CD14-positive monocyte (primary cell): Measurements from ENCODE around the gene PNPLA7. TPM values are rescaled to one million over a fixed set of nuclear protein-coding genes. Genes with fewer than 3 reads are reported as not detected.

Experiments
- DNase-seq, 3 donors: peaks; one replicate each; pipeline ENCODE4 v3.0.0-alpha.2; 2011 to 2022
- H2AFZ ChIP-seq: 2 replicates; pipeline ENCODE4 v1.6.0; 2012; ENCODE audit warnings: mild to moderate bottlenecking, low read depth, low read length, inconsistent platforms; ENCODE audit not compliant: insufficient read depth, poor library complexity, severe bottlenecking
- H3K27ac ChIP-seq, 2 donors: 1 replicate in 1 of 2; 2 replicates in 1 of 2; pipeline ENCODE4 v1.5.1; 2012 to 2013; ENCODE audit warnings: low read length in 2 of 2, control low read depth in 1 of 2, inconsistent platforms in 1 of 2, low read depth in 1 of 2, mild to moderate bottlenecking in 1 of 2
- H3K27me3 ChIP-seq, 2 donors: one replicate each; pipeline versions ENCODE4 v1.6.0 to v1.6.1; 2011 to 2013; ENCODE audit warnings: low read length in 2 of 2; ENCODE audit not compliant: control insufficient read depth in 2 of 2, insufficient read depth in 2 of 2
- H3K36me3 ChIP-seq, 2 donors: replicated peaks in 1 of 2; 1 replicate in 1 of 2; 2 replicates in 1 of 2; pipeline versions ENCODE4 v1.5.1 to v1.6.1; 2012 to 2013; ENCODE audit warnings: low read length in 2 of 2, control low read depth in 1 of 2, inconsistent platforms in 1 of 2, mild to moderate bottlenecking in 1 of 2; ENCODE audit not compliant: insufficient read depth in 2 of 2, control insufficient read depth in 1 of 2
- H3K4me1 ChIP-seq, 2 donors: 1 replicate in 1 of 2; 2 replicates in 1 of 2; pipeline versions ENCODE4 v1.5.1 to v1.6.1; 2012 to 2013; ENCODE audit warnings: low read length in 2 of 2, control low read depth in 1 of 2, inconsistent platforms in 1 of 2, mild to moderate bottlenecking in 1 of 2, moderate library complexity in 1 of 2; ENCODE audit not compliant: insufficient read depth in 2 of 2, control insufficient read depth in 1 of 2
- H3K4me2 ChIP-seq: replicated peaks from 2 replicates; pipeline ENCODE3; 2012; ENCODE audit warnings: low read length, moderate library complexity, mild to moderate bottlenecking; ENCODE audit not compliant: poor library complexity, severe bottlenecking; ENCODE audit errors: extremely low read depth
- H3K4me3 ChIP-seq, 3 experiments: fragments of 200-600 bp in 1 of 3; sonication (generic) in 1 of 3; replicated peaks in 1 of 3; 1 replicate in 2 of 3; 2 replicates in 1 of 3; pipeline ENCODE4 v1.5.1; 2011 to 2013; ENCODE audit warnings: low read length in 3 of 3, mild to moderate bottlenecking in 3 of 3, control low read depth in 2 of 3, low read depth in 2 of 3, inconsistent platforms in 1 of 3, moderate library complexity in 1 of 3
- H3K79me2 ChIP-seq: 2 replicates; pipeline ENCODE4 v1.6.0; 2012; ENCODE audit warnings: mild to moderate bottlenecking, control low read depth, inconsistent platforms, low read length, moderate library complexity; ENCODE audit not compliant: insufficient read depth
- H3K9ac ChIP-seq: 2 replicates; pipeline ENCODE4 v1.6.0; 2017; ENCODE audit warnings: low read length, mild to moderate bottlenecking; ENCODE audit not compliant: insufficient read depth, poor library complexity, severe bottlenecking
- H3K9me3 ChIP-seq, 2 donors: replicated peaks in 1 of 2; 1 replicate in 1 of 2; 2 replicates in 1 of 2; pipeline versions ENCODE4 v1.5.1 to v1.6.1; 2012 to 2013; ENCODE audit warnings: low read length in 2 of 2, control low read depth in 1 of 2; ENCODE audit not compliant: control insufficient read depth in 1 of 2, insufficient read depth in 1 of 2
- H4K20me1 ChIP-seq: 2 replicates; pipeline ENCODE4 v1.6.0; 2012; ENCODE audit warnings: mild to moderate bottlenecking, low read length, control low read depth, moderate library complexity; ENCODE audit not compliant: insufficient read depth
- H3K27ac Mint-ChIP-seq, 7 donors: one replicate each; pipeline ENCODE4 v1.8.0; 2020; ENCODE audit warnings: mild to moderate bottlenecking in 7 of 7, mixed read lengths in 7 of 7, moderate library complexity in 6 of 7, inconsistent platforms in 2 of 7
- H3K27me3 Mint-ChIP-seq, 3 donors: one replicate each; pipeline ENCODE4 v1.8.0; 2021 to 2022; ENCODE audit warnings: low read depth in 3 of 3, mild to moderate bottlenecking in 3 of 3, mixed read lengths in 3 of 3, moderate library complexity in 3 of 3, inconsistent platforms in 1 of 3
- H3K36me3 Mint-ChIP-seq, 2 donors: one replicate each; pipeline ENCODE4 v1.8.0; 2020; ENCODE audit warnings: mixed read lengths in 2 of 2, inconsistent platforms in 1 of 2, mild to moderate bottlenecking in 1 of 2
- H3K4me1 Mint-ChIP-seq: one replicate; pipeline ENCODE4 v1.8.0; 2020; ENCODE audit warnings: mild to moderate bottlenecking, mixed read lengths
- H3K4me3 Mint-ChIP-seq, 2 donors: one replicate each; pipeline ENCODE4 v1.8.0; 2020; ENCODE audit warnings: mild to moderate bottlenecking in 2 of 2, mixed read lengths in 2 of 2, moderate library complexity in 1 of 2
- H3K9me3 Mint-ChIP-seq, 7 donors: one replicate each; pipeline ENCODE4 v1.8.0; 2020 to 2022; ENCODE audit warnings: mixed read lengths in 7 of 7, mild to moderate bottlenecking in 6 of 7, moderate library complexity in 6 of 7, inconsistent platforms in 2 of 7
- WGBS: methylation state at CpG from one replicate; pipeline ENCODE4 v1.1.5; 2013; ENCODE audit warnings: missing lambda C conversion rate; ENCODE audit not compliant: insufficient coverage; 5-methylcytosine and 5-hydroxymethylcytosine counted together
- intact Hi-C, 2 donors: fragments of 100-400 bp; cut with micrococcal nuclease; formaldehyde crosslinking; loops; one replicate each; pipeline versions ENCODE4 v1.15.0 to v1.15.1; 2023
- polyA plus RNA-seq, 3 donors: library from polyadenylated mRNA; depleted of rRNA in 1 of 3; unstranded in 2 of 3; stranded (reverse) in 1 of 3; fragments of 300-500 nt in 2 of 3; fragments of >200 nt in 1 of 3; fragmentation: Illumina TruSeq in 2 of 3; gene quantifications; 1 replicate in 2 of 3; 2 replicates in 1 of 3; pipeline ENCODE4 v1.2.3, GENCODE V29; 2012 to 2021
- TF ChIP-seq, protein P1 (sequence below): fragments of 200-600 bp; IDR thresholded peaks from one replicate; pipeline ENCODE4 v1.8.0; 2022; ENCODE audit warnings: antibody characterized with exemption, mild to moderate bottlenecking

Gene PNPLA7
- polyA plus RNA-seq, 3 donors: 0.10 to 1.1 (median 0.14) TPM

DNA sequence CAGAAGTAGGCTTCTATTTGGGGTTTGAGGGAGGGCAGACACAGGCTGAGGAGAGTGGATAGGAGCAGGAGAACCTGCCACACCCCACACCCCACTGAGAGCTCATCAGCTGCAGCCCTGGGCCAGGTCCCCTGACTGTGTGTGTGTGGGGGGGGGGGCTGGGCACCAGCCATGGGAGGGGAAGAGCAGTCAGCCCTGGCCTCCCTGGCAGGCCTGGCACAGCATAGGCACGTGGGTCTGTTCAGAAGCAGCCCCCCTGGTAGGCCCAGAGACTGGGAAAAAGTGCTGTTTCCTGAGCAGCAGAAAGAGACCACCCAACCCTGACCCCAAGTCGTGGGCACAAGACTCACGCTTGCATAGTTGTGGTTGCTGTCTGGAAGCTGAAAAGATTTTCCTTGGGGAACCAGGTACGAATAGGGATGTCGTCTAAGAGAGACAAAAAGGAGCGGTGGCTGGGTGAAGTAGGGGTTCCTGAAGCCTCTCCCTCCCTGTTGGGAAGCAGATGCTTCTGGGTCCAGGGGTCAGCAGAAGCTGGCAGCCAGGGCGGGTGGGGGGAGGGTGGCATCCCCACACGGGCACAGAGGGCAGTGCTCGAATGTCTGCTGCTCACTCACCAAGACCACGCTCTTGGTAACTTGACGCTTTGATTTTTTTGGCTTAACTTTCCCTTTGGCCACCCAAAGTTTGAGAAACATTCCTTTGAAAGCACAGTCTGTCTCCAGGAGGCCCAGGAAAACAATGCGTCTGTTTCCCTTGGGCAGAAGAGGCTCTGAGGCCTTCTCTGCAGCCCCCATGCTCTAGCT, 93.9 kb downstream of the PNPLA7 start:
- TF ChIP-seq, protein P1, sequence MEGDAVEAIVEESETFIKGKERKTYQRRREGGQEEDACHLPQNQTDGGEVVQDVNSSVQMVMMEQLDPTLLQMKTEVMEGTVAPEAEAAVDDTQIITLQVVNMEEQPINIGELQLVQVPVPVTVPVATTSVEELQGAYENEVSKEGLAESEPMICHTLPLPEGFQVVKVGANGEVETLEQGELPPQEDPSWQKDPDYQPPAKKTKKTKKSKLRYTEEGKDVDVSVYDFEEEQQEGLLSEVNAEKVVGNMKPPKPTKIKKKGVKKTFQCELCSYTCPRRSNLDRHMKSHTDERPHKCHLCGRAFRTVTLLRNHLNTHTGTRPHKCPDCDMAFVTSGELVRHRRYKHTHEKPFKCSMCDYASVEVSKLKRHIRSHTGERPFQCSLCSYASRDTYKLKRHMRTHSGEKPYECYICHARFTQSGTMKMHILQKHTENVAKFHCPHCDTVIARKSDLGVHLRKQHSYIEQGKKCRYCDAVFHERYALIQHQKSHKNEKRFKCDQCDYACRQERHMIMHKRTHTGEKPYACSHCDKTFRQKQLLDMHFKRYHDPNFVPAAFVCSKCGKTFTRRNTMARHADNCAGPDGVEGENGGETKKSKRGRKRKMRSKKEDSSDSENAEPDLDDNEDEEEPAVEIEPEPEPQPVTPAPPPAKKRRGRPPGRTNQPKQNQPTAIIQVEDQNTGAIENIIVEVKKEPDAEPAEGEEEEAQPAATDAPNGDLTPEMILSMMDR: no peak
- 97% methylated on average over 11 of the region's 12 CpGs for WGBS
- H3K4me1 ChIP-seq: peaks cover 45 to 59% of the 10 kb centered on the region in 2 donors
- H3K27ac Mint-ChIP-seq: peak overlapping the region in 4 of 7 donors; percentile 4 to 75 (median 38)
- no peak overlapping the region for H3K4me2 ChIP-seq
- H3K36me3 ChIP-seq: peaks cover 6 to 7% of the 10 kb centered on the region in 2 donors
- H3K79me2 ChIP-seq: no peaks in the 10 kb centered on the region
- no peaks in the 10 kb centered on the region for H3K27me3 ChIP-seq
- intact Hi-C loops: loop anchor here in 1 of 2 donors (5.0 kb wide), 1 partner anchor 34 kb away; the partner anchor contains the start of genes EXD3 and NOXA1
- H3K36me3 Mint-ChIP-seq: peaks cover 11 to 16% of the 10 kb centered on the region in 2 donors
- no peaks in the 10 kb centered on the region for H4K20me1 ChIP-seq
- H3K9me3 ChIP-seq: no peaks in the 10 kb centered on the region
- H3K4me1 Mint-ChIP-seq: peaks cover 24% of the 10 kb centered on the region
- no peak overlapping the region for H3K27ac ChIP-seq
- H3K27me3 Mint-ChIP-seq: peaks cover 0 to 3% (median 0%) of the 10 kb centered on the region in 3 donors
- H3K9ac ChIP-seq: no peak overlapping the region
- no peak overlapping the region for H3K4me3 Mint-ChIP-seq
- H3K9me3 Mint-ChIP-seq: peaks cover 0 to 3% (median 0%) of the 10 kb centered on the region in 7 donors
- DNase-seq: no peak
- H2AFZ ChIP-seq: no peak overlapping the region
- H3K4me3 ChIP-seq: no peak overlapping the region

DNA sequence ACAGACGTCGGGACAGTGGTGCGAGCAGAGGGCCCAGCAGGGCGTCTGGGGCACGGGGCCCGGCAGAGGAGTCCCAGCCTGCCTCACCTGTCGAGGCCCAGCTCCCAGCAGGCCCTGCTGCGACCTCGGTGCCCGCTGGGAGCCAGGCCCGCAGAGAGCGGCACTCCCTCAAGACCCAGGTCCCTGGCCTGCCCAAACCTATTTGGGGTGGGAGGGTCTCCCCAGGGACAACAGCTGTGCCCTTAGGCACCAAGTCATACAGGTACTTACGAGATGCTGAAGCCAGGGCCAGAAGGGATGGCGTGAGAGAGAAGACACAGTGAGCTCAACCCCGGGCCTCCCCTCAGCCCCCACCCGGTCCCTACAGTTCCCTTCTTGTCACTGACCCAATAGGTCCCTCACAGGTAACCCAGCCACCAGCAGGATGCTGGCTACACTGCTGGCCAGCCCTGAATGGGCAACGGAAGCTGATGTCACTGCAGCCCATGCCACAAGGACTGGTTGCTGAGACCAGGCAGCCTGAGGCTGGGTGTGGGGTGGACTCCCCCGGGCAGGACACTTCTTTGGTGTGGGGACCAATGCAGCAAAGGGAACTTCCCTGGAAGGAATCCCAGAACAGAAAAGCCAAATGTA, 94.7 kb downstream of the PNPLA7 start:
- peaks cover 24% of the 10 kb centered on the region for H3K4me1 Mint-ChIP-seq
- Histone ChIP-seq H3K4me1 (peaks cover 49 to 65% of the 10 kb centered on the region in 2 donors), H3K79me2 (no peaks in the 10 kb centered on the region), H3K36me3 (peaks cover 6 to 7% of the 10 kb centered on the region in 2 donors), H3K9me3 (no peaks in the 10 kb centered on the region), H4K20me1 (no peaks in the 10 kb centered on the region), H3K4me2 (no peak overlapping the region), H2AFZ (no peak overlapping the region), H3K27ac (no peak overlapping the region), H3K27me3 (no peaks in the 10 kb centered on the region), H3K4me3 (no peak overlapping the region), H3K9ac (no peak overlapping the region)
- intact Hi-C loops: loop anchor here in 1 of 2 donors (5.0 kb wide), 1 partner anchor 33 kb away; the partner anchor contains the start of genes EXD3 and NOXA1
- H3K36me3 Mint-ChIP-seq: peaks cover 11 to 16% of the 10 kb centered on the region in 2 donors
- H3K27me3 Mint-ChIP-seq: no peaks in the 10 kb centered on the region
- TF ChIP-seq, protein P1: no peak
- H3K4me3 Mint-ChIP-seq: no peak overlapping the region
- no peak for DNase-seq
- peaks cover 0 to 6% (median 0%) of the 10 kb centered on the region in 7 donors for H3K9me3 Mint-ChIP-seq
- H3K27ac Mint-ChIP-seq: peak overlapping the region in 2 of 7 donors; percentile 4 to 13
- WGBS: 95% methylated on average over 18 of the region's 18 CpGs
